Measurements from ENCODE around the gene HNRNPA2B1.
"Not testable (repeated sequence)": the region's sequence is repeated elsewhere in the genome, so short reads cannot be mapped to it uniquely, and the experiment has no call there.

The HNRNPA2B1 gene

GRCh38 chr7:26163804-26164203, 36.7 kb downstream of the HNRNPA2B1 start:
- DNase-seq (ENCODE audit: low spot score), result not testable (repeated sequence)

- DNase-seq (ENCODE audit: low spot score), result no peak
These were observed 38.1 kb downstream of the HNRNPA2B1 start for GRCh38 chr7:26162431-26162830.

- no peak for DNase-seq (ENCODE audit: low spot score)
These were observed 39.6 kb downstream of the HNRNPA2B1 start for GRCh38 chr7:26160896-26161295.

- no peak for DNase-seq (ENCODE audit: low spot score)
These were observed 41.3 kb downstream of the HNRNPA2B1 start for GRCh38 chr7:26159243-26159642.

GRCh38 chr7:26157520-26158105, 42.9 kb downstream of the HNRNPA2B1 start:
- DNase-seq (ENCODE audit: low spot score), result no peak

GRCh38 chr7:26156451-26157420, 43.8 kb downstream of the HNRNPA2B1 start:
- peak; percentile 56 for DNase-seq (ENCODE audit: low spot score)

- DNase-seq (ENCODE audit: low spot score), result no peak
These were observed 44.8 kb downstream of the HNRNPA2B1 start for GRCh38 chr7:26155531-26156375.

GRCh38 chr7:26153823-26154783, 46.4 kb downstream of the HNRNPA2B1 start:
- peak; percentile 32 for DNase-seq (ENCODE audit: low spot score)

GRCh38 chr7:26153241-26153822, 47.2 kb downstream of the HNRNPA2B1 start:
- DNase-seq (ENCODE audit: low spot score), result no peak

- DNase-seq (ENCODE audit: low spot score), result not testable (repeated sequence)
These were observed 47.7 kb downstream of the HNRNPA2B1 start for GRCh38 chr7:26152782-26153240.

- peak; percentile 82 for DNase-seq (ENCODE audit: low spot score)
These were observed 48.4 kb downstream of the HNRNPA2B1 start, which contains the start of gene NFE2L3 for GRCh38 chr7:26151953-26152781. NFE2L3 (plus strand) TSS chr7:26152198; CDS start chr7:26152499, 301 bp downstream.

GRCh38 chr7:26151650-26151952, 48.9 kb downstream of the HNRNPA2B1 start:
- no peak for DNase-seq (ENCODE audit: low spot score)

- DNase-seq (ENCODE audit: low spot score), result no peak
These were observed 49.5 kb downstream of the HNRNPA2B1 start for GRCh38 chr7:26151096-26151495.

GRCh38 chr7:26149391-26149977, 51.1 kb downstream of the HNRNPA2B1 start:
- DNase-seq (ENCODE audit: low spot score), result no peak

- not testable (repeated sequence) for DNase-seq (ENCODE audit: low spot score)
These were observed 52.2 kb downstream of the HNRNPA2B1 start for GRCh38 chr7:26148307-26148700.

GRCh38 chr7:26147646-26148306, 52.8 kb downstream of the HNRNPA2B1 start:
- DNase-seq (ENCODE audit: low spot score), result not testable (repeated sequence)

- DNase-seq (ENCODE audit: low spot score), result no peak
These were observed 53.5 kb downstream of the HNRNPA2B1 start for GRCh38 chr7:26147030-26147429.

GRCh38 chr7:26145238-26145637, 55.3 kb downstream of the HNRNPA2B1 start:
- no peak for DNase-seq (ENCODE audit: low spot score)

All from CD4-positive, alpha-beta T cell treated with Interleukin-6 at 100 ng/mL for 8 hours (primary cell).